ENCODE data around the gene ASTN2.

ASTN2 gene

DNA sequence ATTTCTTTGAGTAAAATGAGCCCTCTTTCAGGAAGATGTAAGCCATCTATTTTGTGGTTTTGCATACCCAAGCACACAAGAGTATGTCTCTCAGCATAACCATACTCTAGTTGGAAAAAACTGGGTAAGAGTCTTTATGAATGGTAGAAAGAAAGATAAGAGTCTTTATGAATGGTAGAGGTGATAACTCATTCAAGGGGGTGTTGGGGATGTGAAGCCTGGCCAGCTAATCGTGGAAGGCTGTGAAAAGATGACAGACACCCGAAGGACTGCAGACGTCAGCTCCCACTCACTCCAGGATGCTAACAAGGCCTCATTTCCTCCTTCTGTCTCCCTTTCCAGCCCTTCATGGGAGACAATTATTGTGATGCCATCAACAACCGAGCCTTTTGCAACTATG, 1032.8 kb downstream of the ASTN2 start:
- DNase-seq (ENCODE audit: extremely low spot score, insufficient read length, low read depth) = no peak
- no peak for FAIRE-seq

- DNase-seq (ENCODE audit: extremely low spot score, insufficient read length, low read depth) (no peak), FAIRE-seq (no peak)
These were observed 1033.5 kb downstream of the ASTN2 start for GRCh38 chr9:116381350-116381749.

DNA sequence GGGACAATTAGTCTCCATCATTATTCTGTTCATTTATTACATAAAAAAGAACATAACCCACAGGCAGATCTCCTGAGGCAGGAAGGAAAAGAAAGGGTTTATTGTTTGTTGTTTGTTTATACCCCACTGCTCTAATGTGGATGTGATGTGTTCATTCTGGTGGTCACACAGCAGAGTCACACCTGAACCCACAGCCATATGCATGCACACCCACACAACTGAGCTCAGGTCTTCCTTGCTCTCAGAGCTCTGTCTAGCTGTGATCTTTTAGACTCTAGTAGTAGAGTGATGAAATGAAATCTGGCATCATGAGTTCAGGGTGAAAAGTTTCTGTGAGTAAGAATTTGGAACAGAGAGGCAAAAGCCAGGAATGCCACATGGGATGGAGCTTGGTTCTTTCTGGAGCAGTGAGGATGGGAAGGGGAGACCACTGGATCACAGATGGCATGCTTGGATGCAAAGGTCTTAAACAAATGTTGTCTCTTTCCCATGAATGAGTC, 1034.3 kb downstream of the ASTN2 start:
- no peak for DNase-seq (ENCODE audit: extremely low spot score, insufficient read length, low read depth)
- no peak for FAIRE-seq

DNA sequence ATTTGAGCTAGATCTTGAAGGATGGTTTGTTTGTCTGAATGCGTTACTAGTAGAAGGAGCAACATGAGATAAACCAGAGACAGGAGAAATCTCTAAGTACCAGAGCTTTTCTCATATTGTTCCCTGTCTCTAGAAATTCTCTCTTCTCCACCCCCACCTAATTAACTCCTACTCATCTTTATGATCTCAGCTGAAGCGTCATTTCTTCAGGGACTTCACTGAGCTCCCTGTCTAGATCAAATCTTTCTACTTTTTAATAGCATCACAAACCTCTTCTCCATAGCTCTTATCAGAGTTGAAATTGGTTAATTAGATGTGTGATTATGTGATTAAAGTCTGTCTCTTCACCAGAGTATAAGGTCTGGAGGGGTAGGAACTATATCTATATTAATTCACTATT, 1035.0 kb downstream of the ASTN2 start:
- no peak for DNase-seq (ENCODE audit: extremely low spot score, insufficient read length, low read depth)
- FAIRE-seq = no peak

DNA sequence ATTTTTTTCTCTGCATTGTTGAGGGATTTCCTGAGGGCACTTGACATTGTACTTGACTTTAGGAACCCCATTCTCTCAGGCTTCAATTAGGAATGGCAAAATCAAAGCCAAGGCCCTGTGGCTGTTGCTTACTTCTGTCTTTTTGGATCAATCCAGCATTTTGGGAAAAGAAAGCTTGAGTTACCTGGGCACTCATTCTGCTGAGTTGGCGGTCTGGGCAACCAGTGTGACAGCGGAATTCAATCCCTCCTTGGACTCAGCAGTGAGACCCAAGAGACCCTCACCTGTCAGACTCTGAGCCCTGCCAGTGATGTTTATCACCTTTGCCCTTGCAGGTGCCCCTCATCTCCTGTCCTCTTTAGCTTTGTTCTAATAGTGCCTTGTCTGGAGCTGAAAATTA, 1036.0 kb downstream of the ASTN2 start:
- no peak for FAIRE-seq
- no peak for DNase-seq (ENCODE audit: extremely low spot score, insufficient read length, low read depth)

- FAIRE-seq = no peak
- DNase-seq (ENCODE audit: extremely low spot score, insufficient read length, low read depth) = no peak
These were observed 1037.6 kb downstream of the ASTN2 start for GRCh38 chr9:116377179-116377798.

All from GM18507 (cell line).